HuH-7 (cell line): ENCODE measurements around the gene LTA.

Source experiments
- DNase-seq: peaks from one replicate; pipeline ENCODE4 v3.0.0; 2011; ENCODE audit warnings: low spot score

The LTA gene, protein sequence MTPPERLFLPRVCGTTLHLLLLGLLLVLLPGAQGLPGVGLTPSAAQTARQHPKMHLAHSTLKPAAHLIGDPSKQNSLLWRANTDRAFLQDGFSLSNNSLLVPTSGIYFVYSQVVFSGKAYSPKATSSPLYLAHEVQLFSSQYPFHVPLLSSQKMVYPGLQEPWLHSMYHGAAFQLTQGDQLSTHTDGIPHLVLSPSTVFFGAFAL

DNA sequence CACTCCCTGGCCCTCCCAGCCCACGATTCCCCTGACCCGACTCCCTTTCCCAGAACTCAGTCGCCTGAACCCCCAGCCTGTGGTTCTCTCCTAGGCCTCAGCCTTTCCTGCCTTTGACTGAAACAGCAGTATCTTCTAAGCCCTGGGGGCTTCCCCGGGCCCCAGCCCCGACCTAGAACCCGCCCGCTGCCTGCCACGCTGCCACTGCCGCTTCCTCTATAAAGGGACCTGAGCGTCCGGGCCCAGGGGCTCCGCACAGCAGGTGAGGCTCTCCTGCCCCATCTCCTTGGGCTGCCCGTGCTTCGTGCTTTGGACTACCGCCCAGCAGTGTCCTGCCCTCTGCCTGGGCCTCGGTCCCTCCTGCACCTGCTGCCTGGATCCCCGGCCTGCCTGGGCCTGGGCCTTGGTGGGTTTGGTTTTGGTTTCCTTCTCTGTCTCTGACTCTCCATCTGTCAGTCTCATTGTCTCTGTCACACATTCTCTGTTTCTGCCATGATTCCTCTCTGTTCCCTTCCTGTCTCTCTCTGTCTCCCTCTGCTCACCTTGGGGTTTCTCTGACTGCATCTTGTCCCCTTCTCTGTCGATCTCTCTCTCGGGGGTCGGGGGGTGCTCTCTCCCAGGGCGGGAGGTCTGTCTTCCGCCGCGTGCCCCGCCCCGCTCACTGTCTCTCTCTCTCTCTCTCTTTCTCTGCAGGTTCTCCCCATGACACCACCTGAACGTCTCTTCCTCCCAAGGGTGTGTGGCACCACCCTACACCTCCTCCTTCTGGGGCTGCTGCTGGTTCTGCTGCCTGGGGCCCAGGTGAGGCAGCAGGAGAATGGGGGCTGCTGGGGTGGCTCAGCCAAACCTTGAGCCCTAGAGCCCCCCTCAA lies at the start of gene LTA:
TSS of gene LTA (plus strand) at position 249 of the 871 bp plus-strand sequence. CDS start at position 703, 454 bp downstream.
- no peak for DNase-seq

DNA sequence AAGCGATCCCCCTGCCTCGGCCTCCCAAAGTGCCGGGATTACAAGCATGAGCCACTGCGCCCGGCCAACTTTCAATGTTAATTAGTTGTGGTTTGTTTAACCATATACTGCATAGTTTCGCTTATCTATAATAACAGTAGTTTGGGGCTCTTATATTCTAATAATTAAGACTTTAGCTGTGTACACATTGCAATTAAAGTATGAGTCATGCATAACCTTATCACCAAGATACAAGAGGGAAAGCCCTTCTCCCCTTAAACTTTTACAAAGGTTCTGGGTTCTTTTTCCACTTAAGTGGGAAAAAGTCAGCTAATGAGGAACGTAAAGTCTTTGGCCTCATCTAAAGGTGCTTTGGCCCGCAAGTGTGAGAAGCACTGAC lies 46.5 kb upstream of the LTA start:
- no peak for DNase-seq

DNA sequence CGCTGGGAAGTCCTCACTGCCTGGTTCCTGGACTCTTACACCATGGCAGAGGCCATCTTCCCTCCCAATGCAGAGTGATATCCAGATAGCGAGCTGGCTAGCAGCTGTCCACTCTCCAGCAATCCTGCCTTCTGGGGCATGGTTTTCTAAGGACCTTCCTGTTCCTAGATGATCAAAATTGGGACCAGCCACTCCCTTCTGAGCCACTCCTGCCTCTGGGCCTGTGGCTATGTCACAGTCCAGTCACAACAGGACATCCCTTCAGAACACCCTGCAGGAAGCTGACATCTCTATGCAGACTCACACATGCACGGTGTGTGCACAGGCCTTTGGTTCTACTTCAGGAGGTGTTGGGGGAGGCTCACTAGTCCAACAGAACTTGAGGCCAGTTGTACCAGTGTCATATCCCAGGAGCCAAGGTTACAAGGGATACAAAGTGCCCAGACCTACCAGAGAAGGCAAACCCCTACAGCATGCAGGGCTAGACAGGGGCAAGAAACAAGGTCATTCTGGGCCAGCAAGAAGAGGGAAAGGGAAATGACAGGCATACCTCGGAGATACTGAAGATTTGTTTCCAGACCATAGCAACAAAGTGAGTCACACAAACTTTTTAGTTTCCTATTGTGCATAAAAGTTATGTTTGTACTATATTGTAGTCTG lies 46.0 kb upstream of the LTA start:
- DNase-seq: no peak

DNA sequence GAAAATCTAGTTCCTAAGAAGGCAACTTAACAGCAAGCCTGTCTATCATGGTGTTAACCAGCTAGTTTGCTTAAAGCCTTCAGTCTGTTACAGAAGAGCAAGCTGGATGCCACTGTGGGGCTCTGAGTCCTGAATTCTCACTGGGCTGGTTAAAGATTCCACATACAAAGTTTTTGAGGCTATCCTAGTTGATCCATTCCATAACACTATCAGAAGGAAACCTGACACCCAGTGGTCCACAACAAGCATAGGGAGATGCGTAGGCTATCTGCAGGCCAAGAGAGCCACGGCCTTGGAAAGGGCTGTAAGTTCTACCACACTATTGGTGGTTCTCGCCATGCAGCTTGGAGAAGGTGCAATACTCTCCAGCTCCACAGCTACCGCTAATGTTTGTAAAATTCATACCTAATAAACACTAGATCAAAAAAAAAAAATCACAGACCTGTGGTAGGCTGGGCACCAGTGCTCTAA lies 43.7 kb upstream of the LTA start:
- DNase-seq: no peak

DNA sequence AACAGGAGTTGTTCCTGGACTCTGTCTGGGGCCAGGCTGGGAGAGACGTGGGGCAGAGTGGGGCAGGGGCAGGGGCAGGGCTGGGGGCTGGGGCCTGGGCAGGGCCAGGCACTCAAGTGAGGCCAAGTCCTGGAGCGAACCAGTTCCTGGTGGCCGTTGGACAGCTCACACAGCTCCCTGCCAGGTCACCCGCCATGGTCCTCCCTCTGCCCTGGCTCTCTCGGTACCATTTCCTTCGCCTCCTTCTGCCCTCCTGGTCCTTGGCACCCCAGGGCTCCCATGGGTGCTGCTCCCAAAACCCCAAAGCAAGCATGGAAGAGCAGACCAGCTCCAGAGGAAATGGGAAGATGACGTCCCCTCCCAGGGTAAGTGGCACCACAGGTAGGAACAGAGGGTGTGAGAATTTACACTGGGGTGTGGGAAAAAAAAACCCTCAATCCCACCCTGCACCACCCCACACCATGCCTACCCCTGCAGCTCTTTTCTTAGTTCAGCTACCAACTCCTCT lies 43.2 kb upstream of the LTA start, which contains the start of gene MCCD1:
TSS of gene MCCD1 (plus strand) at position 142 of the 508 bp plus-strand sequence. CDS start at position 195, 53 bp downstream.
- DNase-seq: no peak

DNA sequence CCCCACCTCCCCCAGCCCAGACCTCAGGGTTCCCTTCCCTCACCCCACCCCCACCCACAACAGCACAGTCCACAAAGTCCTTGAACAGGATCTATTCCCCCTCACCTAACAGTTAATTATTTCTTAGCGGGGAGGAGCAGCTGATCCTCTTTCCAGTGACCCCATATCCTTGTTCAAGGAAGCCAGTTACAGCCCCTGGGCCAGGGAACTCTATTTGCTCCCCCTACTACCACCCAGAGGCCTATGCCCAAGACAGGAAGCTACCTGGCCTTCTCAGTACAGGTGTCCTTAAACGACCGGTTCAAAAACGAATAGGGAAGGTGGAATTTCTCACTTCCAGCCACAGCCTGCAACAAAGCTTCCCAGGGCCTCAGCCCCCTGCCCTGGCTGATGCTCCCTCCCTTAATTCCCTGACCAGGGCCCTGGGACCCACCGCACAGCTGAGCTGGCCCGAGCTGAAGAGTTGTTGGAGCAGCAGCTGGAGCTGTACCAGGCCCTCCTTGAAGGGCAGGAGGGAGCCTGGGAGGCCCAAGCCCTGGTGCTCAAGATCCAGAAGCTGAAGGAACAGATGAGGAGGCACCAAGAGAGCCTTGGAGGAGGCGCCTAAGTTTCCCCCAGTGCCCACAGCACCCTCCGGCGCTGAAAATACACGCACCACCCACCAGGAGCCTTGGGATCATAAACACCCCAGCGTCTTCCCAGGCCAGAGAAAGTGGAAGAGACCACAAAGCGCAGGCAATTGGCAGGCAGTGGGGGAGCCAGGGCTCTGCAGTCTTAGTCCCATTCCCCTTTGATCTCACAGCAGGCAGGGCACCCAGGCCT lies 42.5 kb upstream of the LTA start:
- no peak for DNase-seq

DNA sequence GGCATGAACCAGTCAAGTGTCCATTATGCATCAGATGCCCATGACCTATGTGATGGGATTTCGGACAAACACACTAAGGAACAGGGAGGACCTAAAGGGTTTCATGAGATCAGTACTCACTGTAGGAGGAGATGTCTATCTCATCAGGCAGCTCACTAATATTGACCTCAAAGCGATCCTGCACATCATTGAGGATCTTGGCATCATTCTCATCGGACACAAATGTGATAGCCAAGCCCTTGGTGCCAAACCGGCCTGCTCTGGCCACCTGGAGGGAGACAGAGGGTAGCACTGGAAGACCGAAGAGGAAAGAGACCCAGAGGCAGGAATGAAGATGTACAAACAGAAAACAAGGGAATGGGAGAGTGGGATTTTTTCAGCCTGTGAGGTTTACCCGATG lies 41.4 kb upstream of the LTA start:
- DNase-seq: no peak

DNA sequence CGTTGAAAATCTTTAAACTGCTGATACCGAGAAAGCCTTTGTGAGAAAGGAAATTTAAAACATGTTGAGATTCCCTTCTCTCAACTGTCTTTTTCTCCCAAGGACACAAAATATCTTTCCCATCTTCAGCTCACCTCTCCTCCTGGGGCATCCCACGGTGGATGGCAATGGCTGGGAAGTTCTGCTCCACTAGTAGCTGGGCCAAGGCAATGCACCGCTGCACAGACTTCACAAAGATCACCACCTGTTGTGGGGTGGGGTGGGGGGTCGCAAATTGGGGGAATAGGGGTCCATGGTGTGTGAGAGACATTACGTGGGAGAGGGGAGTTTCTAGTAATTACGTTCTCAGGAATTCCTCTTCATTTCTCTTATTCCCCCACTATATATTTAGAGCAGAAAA lies 40.9 kb upstream of the LTA start:
- DNase-seq: no peak

DNA sequence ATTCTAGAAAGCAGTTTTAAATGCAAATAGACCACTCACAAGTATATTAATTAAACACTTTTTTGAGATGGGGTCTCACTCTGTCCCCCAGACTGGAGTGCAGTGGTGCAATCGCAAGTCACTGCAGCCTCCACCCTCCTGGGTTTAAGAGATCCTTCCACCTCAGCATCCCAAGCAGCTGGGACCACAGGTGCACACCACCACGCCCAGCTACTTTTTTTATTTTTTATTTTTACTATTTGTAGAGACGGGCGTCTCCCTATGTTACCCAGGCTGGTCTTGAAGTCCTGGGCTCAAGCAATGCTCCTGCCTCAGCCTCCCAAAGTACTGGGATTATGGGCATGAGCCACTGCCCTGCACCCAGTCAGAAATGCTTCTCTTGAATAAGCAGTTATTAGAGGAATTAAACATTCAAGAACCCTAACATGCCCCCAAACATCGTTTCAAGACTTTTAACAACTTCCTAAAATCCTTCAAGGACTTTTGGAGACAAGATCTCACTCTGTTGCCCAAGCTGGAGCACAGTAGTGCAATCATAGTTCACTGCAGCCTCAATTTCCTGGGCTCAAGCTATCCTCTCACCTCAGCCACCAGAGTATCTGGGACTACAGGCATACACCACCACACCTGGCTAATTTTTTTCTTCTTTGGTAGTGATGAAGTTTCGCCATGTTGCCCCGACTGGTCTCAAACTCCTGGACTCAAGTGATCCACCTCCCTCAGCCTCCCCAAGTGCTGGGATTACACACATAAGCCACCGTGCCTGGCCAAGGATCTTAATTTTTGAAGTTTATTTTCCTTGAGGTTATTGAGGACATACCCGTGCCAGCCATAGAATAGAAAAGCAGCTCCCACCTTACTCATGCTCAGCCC lies 40.1 kb upstream of the LTA start:
- no peak for DNase-seq

DNA sequence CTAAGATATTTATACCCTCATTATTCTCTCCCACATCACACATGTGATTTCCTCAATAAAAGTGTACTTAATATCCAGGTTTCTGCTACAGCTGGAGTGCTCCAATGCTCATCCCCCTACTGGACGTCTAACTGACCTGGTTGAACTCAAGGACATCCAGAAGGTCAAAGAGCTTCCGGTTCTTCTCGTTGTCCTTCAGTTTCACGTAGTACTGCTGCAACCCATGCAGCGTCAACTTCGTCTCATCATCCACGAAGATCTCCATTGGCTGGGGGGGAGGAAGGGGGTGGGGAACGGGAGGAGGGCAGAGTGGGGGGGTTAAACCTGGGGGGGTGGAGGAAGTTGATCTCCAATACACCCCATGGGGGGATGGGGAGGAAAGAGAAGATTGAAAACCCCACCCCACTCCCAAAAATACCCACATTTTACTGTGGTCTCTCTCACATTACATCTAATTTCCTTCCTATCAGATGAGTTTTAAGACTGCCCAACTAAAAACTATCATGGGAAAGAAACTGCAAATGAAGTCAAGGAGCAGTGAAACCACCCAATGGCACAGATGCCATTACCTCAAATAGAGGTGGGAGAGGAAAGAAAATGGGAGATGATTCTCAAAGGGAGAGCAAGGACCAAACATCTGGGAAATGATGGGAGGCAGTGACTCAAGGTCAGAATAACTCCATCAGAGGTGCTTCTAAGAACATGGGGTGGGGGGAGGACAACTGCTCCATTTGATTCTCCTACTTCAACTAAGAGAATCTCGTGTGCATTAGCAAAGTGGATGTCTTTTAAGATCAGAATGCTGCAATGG lies 39.2 kb upstream of the LTA start:
- no peak for DNase-seq

DNA sequence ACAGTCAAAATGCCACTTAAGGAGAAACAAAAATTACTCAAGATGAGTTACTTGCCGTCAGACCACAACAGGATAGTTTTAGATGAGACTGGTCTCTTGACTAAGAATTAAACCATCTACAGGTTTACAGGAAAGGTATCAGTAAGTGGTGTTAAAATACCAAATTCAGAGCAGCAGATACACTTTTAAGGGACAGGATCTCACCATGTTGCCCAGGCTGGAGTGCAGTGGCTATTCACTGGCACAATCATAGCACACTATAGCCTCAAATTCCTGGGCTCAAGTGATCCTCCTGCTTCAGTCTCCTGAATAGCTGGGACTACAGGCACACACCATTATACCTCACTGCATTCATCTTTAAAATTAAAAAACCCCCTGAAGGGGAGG lies 38.6 kb upstream of the LTA start:
- no peak for DNase-seq

DNA sequence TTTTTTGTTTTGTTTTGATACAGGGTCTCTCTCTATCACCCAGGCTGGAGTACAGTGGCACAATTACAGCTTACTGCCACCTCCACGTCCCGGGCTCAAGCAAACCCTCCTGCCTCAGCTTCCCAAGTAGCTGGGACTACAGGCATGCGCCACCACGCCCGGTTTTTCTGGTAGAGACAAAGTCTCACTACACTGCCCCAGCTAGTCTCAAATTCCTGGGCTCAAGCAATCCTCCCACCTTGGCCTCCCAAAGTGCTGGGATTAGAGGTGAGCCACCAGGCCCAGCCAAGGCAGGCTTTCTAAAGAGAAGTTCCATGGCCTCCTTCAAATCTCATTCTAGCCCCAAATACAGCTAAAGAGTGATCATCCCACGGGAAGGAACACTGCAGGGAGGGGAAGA lies 38.1 kb upstream of the LTA start:
- DNase-seq: no peak

DNA sequence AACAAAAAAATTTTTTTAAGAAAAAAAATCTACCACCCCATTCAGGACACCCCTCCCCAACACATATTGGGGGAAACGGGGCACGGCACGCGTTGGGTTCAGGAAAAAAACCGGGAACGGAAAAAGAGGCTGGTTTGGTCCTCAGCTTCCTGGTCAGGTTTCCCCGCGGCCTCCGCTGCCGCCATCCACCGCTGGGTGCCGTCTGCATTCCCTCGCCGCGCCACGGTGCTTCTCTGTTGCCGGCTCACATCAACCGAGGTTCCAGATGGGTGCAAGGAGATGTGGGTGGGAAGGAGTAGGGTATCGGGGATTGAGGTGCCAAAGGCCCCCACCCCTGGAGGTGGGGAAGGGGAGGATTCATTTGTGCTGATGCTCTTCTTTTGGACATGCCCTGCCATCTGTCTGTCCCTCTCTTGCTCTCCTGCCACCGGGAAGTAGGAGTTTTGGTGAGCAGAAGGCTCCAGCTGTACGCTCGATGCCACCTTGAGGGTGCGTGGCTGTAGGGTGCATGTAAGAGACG lies 37.5 kb upstream of the LTA start:
- no peak for DNase-seq

DNA sequence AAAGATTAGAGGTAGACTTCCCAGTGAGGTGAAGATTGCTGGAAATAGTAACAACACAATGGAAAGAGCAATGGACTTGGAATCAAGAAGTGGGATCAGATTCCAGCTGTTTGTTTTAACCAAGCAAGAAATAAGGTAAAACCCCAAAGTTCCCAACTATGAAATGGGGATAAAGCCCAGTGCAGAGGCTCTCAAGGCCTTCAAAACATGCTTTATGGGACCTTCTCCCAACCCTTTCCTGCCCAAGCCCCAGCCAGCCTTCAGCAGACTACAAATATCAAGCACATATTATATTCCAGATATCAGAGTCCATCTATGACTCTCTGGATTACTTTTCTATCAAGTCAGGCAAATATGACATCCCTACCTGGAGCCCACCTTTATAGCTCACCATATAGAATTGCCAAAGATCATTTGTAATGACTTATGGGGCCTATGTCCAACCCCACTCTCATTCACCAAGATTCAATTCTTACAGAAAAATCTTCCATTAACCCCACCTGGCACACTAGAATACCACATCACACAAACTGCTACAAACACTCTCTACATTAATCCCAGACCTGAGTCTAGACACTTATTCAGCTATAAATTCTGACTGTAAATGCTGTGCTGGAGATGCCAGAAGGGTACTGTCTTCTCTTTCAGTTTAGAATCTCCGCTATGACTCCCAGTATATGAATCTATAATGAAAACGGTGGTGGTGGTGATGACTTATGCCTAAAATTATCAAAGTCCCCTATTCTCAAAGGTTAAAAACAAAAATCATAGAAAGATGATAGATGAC lies 36.4 kb upstream of the LTA start:
- DNase-seq: no peak

DNA sequence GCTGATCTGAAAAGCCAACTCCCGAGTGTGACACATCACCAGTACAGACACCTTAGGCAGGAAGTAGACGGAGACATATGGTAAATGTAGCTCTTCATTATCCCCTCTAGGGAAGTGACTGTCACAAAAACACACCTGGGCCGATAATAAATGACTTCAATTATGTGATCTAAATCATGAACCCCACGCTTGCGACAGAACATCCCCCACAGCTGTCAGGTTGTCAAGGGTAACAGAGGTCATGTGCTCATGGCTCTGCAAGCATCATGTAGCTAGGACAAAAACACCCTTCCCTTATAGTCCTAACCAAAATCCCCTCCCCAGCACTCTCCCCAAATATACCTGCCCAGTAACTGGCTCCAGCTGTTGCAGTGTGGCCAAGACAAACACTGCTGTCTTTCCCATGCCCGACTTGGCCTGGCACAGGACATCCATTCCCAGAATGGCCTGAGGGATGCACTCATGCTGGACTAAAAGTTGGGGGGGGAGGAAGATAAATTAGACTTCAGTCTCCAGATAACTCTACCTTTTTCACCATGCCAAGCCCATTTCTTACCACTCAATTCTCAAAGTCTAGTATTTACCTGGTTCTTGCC lies 33.2 kb upstream of the LTA start:
- DNase-seq: no peak

DNA sequence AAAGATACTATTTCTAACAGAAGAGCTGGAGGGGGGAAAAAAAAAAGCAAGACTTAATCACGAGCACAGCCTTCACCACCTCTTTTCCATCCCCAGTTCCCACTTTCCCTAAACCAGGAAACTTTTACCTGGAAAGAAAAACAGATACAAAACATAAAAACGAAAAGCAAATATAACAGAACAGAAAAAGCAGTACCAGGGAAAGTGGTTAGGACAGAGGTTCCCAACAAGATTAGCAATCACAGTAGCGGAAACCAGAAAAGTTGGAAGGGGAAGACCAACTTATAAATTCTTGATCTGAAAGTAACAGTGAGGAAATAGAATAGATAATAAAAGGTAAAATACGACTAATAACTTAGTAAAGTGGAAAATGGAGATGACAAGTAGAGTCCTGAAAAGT lies 31.4 kb upstream of the LTA start:
- DNase-seq: no peak

DNA sequence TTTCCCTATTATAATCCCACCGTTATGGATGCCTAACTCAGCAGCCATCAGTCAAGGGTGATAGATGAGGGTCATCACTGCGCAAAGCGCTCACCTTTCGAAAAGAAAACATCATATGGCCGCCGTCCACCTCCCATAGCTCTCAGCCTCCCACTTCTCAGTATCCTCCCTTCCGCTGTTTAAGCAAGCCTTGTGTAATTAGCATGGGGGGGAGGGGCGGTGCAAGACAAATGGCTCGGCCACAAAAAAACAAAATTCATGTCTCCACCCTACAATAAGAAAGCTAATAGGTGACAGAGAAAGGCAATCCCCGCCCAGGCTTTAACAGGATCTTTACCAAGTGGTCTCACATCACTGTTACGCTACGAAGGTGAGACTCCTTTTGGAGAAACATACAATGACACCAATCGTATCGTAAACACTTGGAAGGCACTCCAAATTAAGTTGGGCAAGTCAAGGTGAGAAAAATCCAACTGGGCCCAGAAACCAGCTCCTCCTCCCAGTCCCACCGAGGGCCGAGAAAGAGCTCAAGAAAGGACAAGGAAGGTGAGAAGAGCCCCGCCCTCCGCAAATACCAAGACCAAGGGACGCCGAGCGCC lies 30.9 kb upstream of the LTA start:
- no peak for DNase-seq
